GM12878 (cell line): ENCODE measurements around the gene C15orf62. TPM values are rescaled to one million over a fixed set of nuclear protein-coding genes. Genes with fewer than 3 reads are reported as not detected.

Experiments
- ATAC-seq: fragments of 200-7000 bp; cut with Tn5 transposase; 3 replicates; pipeline ENCODE4 v1.9.1; 2020; ENCODE audit warnings: mild to moderate bottlenecking, moderate library complexity
- BruUV-seq: library from RNA; stranded (reverse); fragments of 400-500 nt; replicated peaks from 2 replicates; lab custom pipeline; 2021; lab: Mats Ljungman, UMichigan
- CTCF ChIA-PET: fragments of 300-600 bp; sonication (Branson Sonifier 250); formaldehyde crosslinking; extraction: SDS; loops from one replicate; lab custom pipeline; 2021; ENCODE audit warnings: inconsistent platforms; lab: Yijun Ruan, JAX
- POLR2A ChIA-PET: fragments of 350-600 bp; formaldehyde crosslinking; extraction: SDS; loops from one replicate; lab custom pipeline; 2021; ENCODE audit warnings: inconsistent platforms; lab: Charles Lee
- RAD21 ChIA-PET: fragments of 300-600 bp; sonication (Branson Sonifier 250); formaldehyde crosslinking; loops from one replicate; lab custom pipeline; 2023; ENCODE audit warnings: antibody characterized with exemption; ENCODE audit not compliant: unreplicated experiment; lab: Charles Lee
- SMC1A ChIA-PET: fragments of 300-600 bp; sonication (Branson Sonifier 250); formaldehyde crosslinking; loops from one replicate; lab custom pipeline; 2023; ENCODE audit not compliant: unreplicated experiment, uncharacterized antibody; lab: Charles Lee
- DNase-seq: peaks from one replicate; pipeline ENCODE4 v3.0.0-alpha.2; 2011; ENCODE audit warnings: low read depth, low spot score
- FAIRE-seq: peaks from 3 replicates; lab custom pipeline; 2011; peaks lifted over from hg19 to GRCh38; lab: Jason Lieb, UNC
- H2AFZ ChIP-seq: 2 replicates; pipeline ENCODE4 v1.6.0; 2011; ENCODE audit warnings: low read depth, low read length, control low read depth; ENCODE audit not compliant: control insufficient read depth
- H3K27ac ChIP-seq: 2 replicates; pipeline ENCODE4 v1.5.1; 2011; ENCODE audit warnings: control low read depth; ENCODE audit not compliant: control insufficient read depth, insufficient read depth
- H3K27me3 ChIP-seq, 2 experiments: replicated peaks in 1 of 2; 2 replicates each; pipeline versions ENCODE4 v1.6.0 to v1.6.1; 2011; ENCODE audit warnings: low read length in 1 of 2; ENCODE audit not compliant: control insufficient read depth in 2 of 2, insufficient read depth in 2 of 2
- H3K36me3 ChIP-seq, 2 experiments: 2 replicates each; pipeline ENCODE4 v1.5.1; 2011; ENCODE audit warnings: low read length in 1 of 2; ENCODE audit not compliant: control insufficient read depth in 2 of 2, insufficient read depth in 2 of 2
- H3K4me1 ChIP-seq: 2 replicates; pipeline ENCODE4 v1.6.1; 2011; ENCODE audit warnings: mild to moderate bottlenecking, low read length, moderate library complexity, mixed read lengths; ENCODE audit not compliant: control insufficient read depth, insufficient read depth
- H3K4me2 ChIP-seq: 2 replicates; pipeline ENCODE4 v1.6.0; 2011; ENCODE audit warnings: control low read depth; ENCODE audit not compliant: control insufficient read depth, insufficient read depth
- H3K4me3 ChIP-seq: fragments of 200-600 bp; sonication (generic); 2 replicates; pipeline ENCODE4 v1.5.1; 2016
- H3K79me2 ChIP-seq: 2 replicates; pipeline ENCODE4 v1.6.0; 2011; ENCODE audit warnings: low read length; ENCODE audit not compliant: control insufficient read depth, insufficient read depth
- H3K9ac ChIP-seq: 2 replicates; pipeline ENCODE4 v1.8.0; 2011; ENCODE audit warnings: low read length, control low read depth, mixed read lengths; ENCODE audit not compliant: control insufficient read depth, insufficient read depth
- H3K9me3 ChIP-seq: replicated peaks from 3 replicates; pipeline ENCODE4 v1.5.1; 2011; ENCODE audit warnings: mild to moderate bottlenecking, low read length; ENCODE audit not compliant: control insufficient read depth, insufficient read depth
- H4K20me1 ChIP-seq: 2 replicates; pipeline ENCODE4 v1.6.0; 2011; ENCODE audit not compliant: control insufficient read depth, insufficient read depth
- ASH2L ChIP-seq: fragments of 300-600, 200-600 bp; sonication (generic); IDR thresholded peaks from 2 replicates; pipeline ENCODE4 v1.6.1; 2017; ENCODE audit warnings: low read depth, mild to moderate bottlenecking, borderline replicate concordance
- CREB1 ChIP-seq: IDR thresholded peaks from 2 replicates; pipeline ENCODE4 v1.6.1; 2012; ENCODE audit warnings: low read depth, mild to moderate bottlenecking, inconsistent platforms
- FOXM1 ChIP-seq: IDR thresholded peaks from 2 replicates; pipeline ENCODE4 v1.6.1; 2012; ENCODE audit warnings: low read depth, mild to moderate bottlenecking, inconsistent platforms, low read length, moderate library complexity
- GABPA ChIP-seq: IDR thresholded peaks from 2 replicates; pipeline ENCODE4 v1.6.1; 2014; ENCODE audit warnings: antibody characterized with exemption, low read depth, mild to moderate bottlenecking, inconsistent platforms
- IRF3 ChIP-seq: fragments of 450-650 bp; IDR thresholded peaks from 2 replicates; pipeline ENCODE4 v1.6.1; 2014; ENCODE audit warnings: mild to moderate bottlenecking
- MEF2A ChIP-seq: IDR thresholded peaks from 2 replicates; pipeline ENCODE4 v1.6.1; 2011; ENCODE audit warnings: low read depth, mild to moderate bottlenecking, low read length, moderate library complexity; ENCODE audit not compliant: insufficient read depth
- MXI1 ChIP-seq: fragments of 150-350 bp; IDR thresholded peaks from 2 replicates; pipeline ENCODE4 v1.6.1; 2011; ENCODE audit warnings: low read depth, mild to moderate bottlenecking, inconsistent platforms, low read length, improper control_type of control experiment
- NKRF ChIP-seq: fragments of 450-650 bp; conservative IDR thresholded peaks from 2 replicates; pipeline ENCODE4 v1.6.1; 2017; ENCODE audit warnings: mild to moderate bottlenecking, moderate library complexity
- RUNX3 ChIP-seq: IDR thresholded peaks from 2 replicates; pipeline ENCODE4 v1.6.1; 2012; ENCODE audit warnings: low read length, inconsistent platforms
- SUPT20H ChIP-seq: IDR thresholded peaks from 2 replicates; pipeline ENCODE4 v1.6.1; 2011; ENCODE audit warnings: low read depth, mild to moderate bottlenecking, low read length, moderate library complexity, borderline replicate concordance; ENCODE audit not compliant: control insufficient read depth
- TARDBP ChIP-seq: IDR thresholded peaks from 2 replicates; pipeline ENCODE4 v1.6.1; 2016; ENCODE audit warnings: borderline replicate concordance
- ZNF622 ChIP-seq: fragments of 450-650 bp; IDR thresholded peaks from 2 replicates; pipeline ENCODE4 v1.6.1; 2017; ENCODE audit warnings: mild to moderate bottlenecking, inconsistent platforms
- WGBS: methylation state at CpG from one replicate; pipeline ENCODE4 v1.1.6; 2016; ENCODE audit warnings: low lambda C conversion rate; ENCODE audit not compliant: insufficient replicate concordance, insufficient coverage; ENCODE audit errors: missing lambda C conversion rate; 5-methylcytosine and 5-hydroxymethylcytosine counted together
- in situ Hi-C: fragments of 300-500 bp; cut with MboI; formaldehyde crosslinking; loops from 9 replicates; pipeline ENCODE4 v1.14.3; 2018; ENCODE audit warnings: mixed read lengths
- intact Hi-C: fragments of 100-400 bp; cut with micrococcal nuclease; formaldehyde crosslinking; loops from one replicate; pipeline ENCODE4 v1.14.2; 2022; ENCODE audit not compliant: unreplicated experiment
- polyA plus RNA-seq, 11 experiments: library from polyadenylated mRNA; depleted of rRNA in 4 of 11; unstranded in 6 of 11; stranded (reverse) in 5 of 11; fragments of >200 nt; fragmentation: Nextera tagmentation in 4 of 11; fragmentation: Illumina TruSeq in 1 of 11; extraction: Ambion mirVana in 4 of 11; extraction: Trizol in 1 of 11; gene quantifications; 1 replicate in 1 of 11; 2 replicates in 10 of 11; pipeline versions ENCODE4 v1.2.1 to v1.2.3, GENCODE V29; 2011 to 2016; ENCODE audit warnings: inconsistent platforms in 2 of 11, missing spikeins in 2 of 11, low read depth in 1 of 11
- total RNA-seq, 4 experiments: library from RNA; depleted of rRNA in 3 of 4; stranded (reverse); fragments of >200 nt in 3 of 4; fragmentation: Illumina TruSeq in 1 of 4; extraction: Trizol in 1 of 4; gene quantifications; 2 replicates each; pipeline versions ENCODE4 v1.2.1 to v1.2.3, GENCODE V29; 2013 to 2021

The C15orf62 gene
- total and polyA plus RNA-seq, 10 of the 15 experiments (the other 5 are each of a cell fraction or from before 2014, with no cell fraction given) = 0.06 to 0.68 (median 0.40) TPM; not detected in 1

- H3K4me1 ChIP-seq = peaks cover 9% of the 10 kb centered on the region
- no peak overlapping the region for H3K4me3 ChIP-seq
- in situ Hi-C loops = loop anchor here (5.0 kb wide), 1 partner anchor 270 kb away; no protein-coding TSS in a partner anchor
- CTCF ChIA-PET = interaction anchor here (1.4 to 6.6 kb wide), 5 partner anchors 14 to 108 kb away, joined by 3 to 45 read pairs (median 12); partner anchors contain the start of gene VPS18
- H3K9me3 ChIP-seq = no peaks in the 10 kb centered on the region
- no peak overlapping the region for H3K27ac ChIP-seq
- 100% methylated on average over 4 of the region's 4 CpGs for WGBS
- H3K9ac ChIP-seq = no peak overlapping the region
- TF ChIP-seq RUNX3 (peak; percentile 37; the same call in 1 of the 2 replicates), IRF3 (no peak)
- ATAC-seq (no peak), FAIRE-seq (peak; percentile 38), DNase-seq (no peak)
- SMC1A ChIA-PET = interaction anchor here (0.7 to 4.0 kb wide), 4 partner anchors 9 to 367 kb away, joined by 3 to 27 read pairs (median 10); no protein-coding TSS in a partner anchor
- no TSS peak for BruUV-seq
- no peak overlapping the region for H2AFZ ChIP-seq
- H3K4me2 ChIP-seq = peak overlapping the region; percentile 22; the same call in 1 of the 2 replicates
- POLR2A ChIA-PET = interaction anchor here (0.6 to 0.7 kb wide), 2 partner anchors 9 to 31 kb away, joined by 3 to 4 read pairs; no protein-coding TSS in a partner anchor
- intact Hi-C loops = no loop called here
- H4K20me1 ChIP-seq = no peaks in the 10 kb centered on the region
- no peaks in the 10 kb centered on the region for H3K27me3 ChIP-seq
- H3K36me3 ChIP-seq = peaks cover 0 to 7% of the 10 kb centered on the region in 2 experiments; a peak in 2 of 4 replicates
- RAD21 ChIA-PET = interaction anchor here (1.4 to 1.6 kb wide), 2 partner anchors 71 to 108 kb away, joined by 4 to 7 read pairs; no protein-coding TSS in a partner anchor
- peaks cover 5% of the 10 kb centered on the region for H3K79me2 ChIP-seq
Observed at GRCh38 chr15:40787344-40787841, 17.6 kb downstream of the C15orf62 start.

DNA sequence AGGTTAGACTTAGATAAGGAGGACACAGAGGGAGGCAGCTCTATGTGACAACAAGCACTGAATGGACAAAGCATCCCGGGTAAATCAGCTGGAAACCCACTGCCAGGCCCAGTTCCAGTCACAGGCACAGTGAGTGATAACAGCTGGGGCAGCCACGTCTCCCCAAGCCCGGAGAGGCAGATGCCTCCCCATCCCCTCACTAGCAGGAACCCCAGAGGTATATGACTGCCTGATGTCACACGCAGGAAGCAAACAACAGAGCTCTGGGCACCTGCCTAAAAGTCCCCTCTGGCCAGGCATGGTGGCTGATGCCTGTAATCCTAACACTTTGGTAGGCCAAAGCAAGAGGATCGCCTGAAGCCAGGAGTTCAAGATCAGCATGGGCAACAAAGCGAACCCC lies 18.2 kb downstream of the C15orf62 start:
- Histone ChIP-seq H4K20me1 (no peaks in the 10 kb centered on the region), H3K4me2 (0 out of 2 replicates have a peak overlapping the region, but pooled peaks have one; percentile 22), H3K79me2 (peaks cover 5% of the 10 kb centered on the region), H3K9me3 (no peaks in the 10 kb centered on the region), H3K4me3 (no peak overlapping the region), H3K27me3 (no peaks in the 10 kb centered on the region), H3K27ac (no peak overlapping the region), H3K9ac (no peak overlapping the region), H2AFZ (no peak overlapping the region), H3K36me3 (peaks cover 0 to 7% of the 10 kb centered on the region in 2 experiments; a peak in 2 of 4 replicates), H3K4me1 (peaks cover 9% of the 10 kb centered on the region)
- in situ Hi-C loops = loop anchor here (5.0 kb wide), 1 partner anchor 271 kb away; no protein-coding TSS in a partner anchor
- intact Hi-C loops = no loop called here
- ChIA-PET SMC1A (interaction anchor here (0.7 to 4.0 kb wide), 3 partner anchors 9 to 367 kb away, joined by 3 to 27 read pairs (median 4); no protein-coding TSS in a partner anchor), POLR2A (interaction anchor here (0.6 to 0.7 kb wide), 3 partner anchors 10 to 188 kb away, joined by 3 to 5 read pairs (median 4); no protein-coding TSS in a partner anchor), CTCF (interaction anchor here (1.4 to 6.6 kb wide), 5 partner anchors 14 to 109 kb away, joined by 3 to 45 read pairs (median 12); partner anchors contain the start of gene VPS18), RAD21 (no interaction called here)
- DNase-seq = no peak
- no peak for FAIRE-seq
- 77% methylated on average over 6 of the region's 6 CpGs for WGBS
- no TSS peak for BruUV-seq
- ATAC-seq = no peak; the same call in 2 of the 3 replicates
- no peak for TF ChIP-seq CREB1
- no peak for TF ChIP-seq ASH2L
- no peak for TF ChIP-seq FOXM1
- TF ChIP-seq MEF2A = no peak
- no peak for TF ChIP-seq TARDBP
- no peak for TF ChIP-seq ZNF622
- no peak for TF ChIP-seq SUPT20H
- no peak for TF ChIP-seq NKRF
- TF ChIP-seq MXI1 = no peak
- TF ChIP-seq GABPA = no peak
